ENCODE data around the gene SLC35E2B.
"Not testable (repeated sequence)": the region's sequence is repeated elsewhere in the genome, so short reads cannot be mapped to it uniquely, and the experiment has no call there.

DNA sequence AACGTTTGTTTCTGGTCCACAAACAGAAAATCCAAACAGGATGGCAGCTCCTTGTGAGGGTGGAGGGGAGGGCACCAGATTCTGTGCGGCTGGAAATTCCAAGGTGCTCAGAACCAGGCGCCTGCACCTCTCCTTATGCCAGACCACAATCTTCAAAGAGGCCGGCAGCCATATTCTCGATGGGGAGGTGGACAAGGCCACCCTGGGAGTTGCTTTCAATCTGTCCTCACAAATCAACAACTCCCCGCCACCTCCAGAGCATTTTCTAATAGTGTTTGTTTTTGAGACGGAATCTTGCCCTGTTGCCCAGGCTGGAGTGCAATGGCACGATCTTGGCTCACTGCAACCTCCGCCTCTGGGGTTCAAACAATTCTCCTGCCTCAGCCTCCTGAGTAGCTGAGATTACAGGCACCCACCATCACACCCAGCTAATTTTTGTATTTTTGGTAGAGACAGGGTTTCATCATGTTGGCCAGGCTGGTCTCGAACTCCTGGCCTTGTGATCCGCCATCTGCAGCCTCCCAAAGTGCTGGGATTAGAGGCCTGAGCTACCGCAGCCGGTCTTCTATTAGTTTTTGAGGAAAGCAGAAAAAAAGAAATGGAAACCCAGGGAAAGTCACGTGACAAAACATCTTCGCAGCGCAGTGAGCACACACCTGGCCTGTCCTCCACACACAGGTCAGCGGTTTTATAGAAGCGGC lies 36.7 kb upstream of the SLC35E2B start:
- not testable (repeated sequence) for TF ChIP-seq SNAI2 (CRISPR knock-in tag; IDR thresholded peaks at IDR 0.05); PPARA (CRISPR knock-in tag; IDR thresholded peaks at IDR 0.05; ENCODE audit: borderline replicate concordance); ZNF8 (CRISPR knock-in tag; IDR thresholded peaks at IDR 0.05); CSDC2 (CRISPR knock-in tag; IDR thresholded peaks at IDR 0.05); ESRRG (CRISPR knock-in tag; IDR thresholded peaks at IDR 0.05); ZFP30 (CRISPR knock-in tag; IDR thresholded peaks at IDR 0.05)
- TF ChIP-seq, protein P1, sequence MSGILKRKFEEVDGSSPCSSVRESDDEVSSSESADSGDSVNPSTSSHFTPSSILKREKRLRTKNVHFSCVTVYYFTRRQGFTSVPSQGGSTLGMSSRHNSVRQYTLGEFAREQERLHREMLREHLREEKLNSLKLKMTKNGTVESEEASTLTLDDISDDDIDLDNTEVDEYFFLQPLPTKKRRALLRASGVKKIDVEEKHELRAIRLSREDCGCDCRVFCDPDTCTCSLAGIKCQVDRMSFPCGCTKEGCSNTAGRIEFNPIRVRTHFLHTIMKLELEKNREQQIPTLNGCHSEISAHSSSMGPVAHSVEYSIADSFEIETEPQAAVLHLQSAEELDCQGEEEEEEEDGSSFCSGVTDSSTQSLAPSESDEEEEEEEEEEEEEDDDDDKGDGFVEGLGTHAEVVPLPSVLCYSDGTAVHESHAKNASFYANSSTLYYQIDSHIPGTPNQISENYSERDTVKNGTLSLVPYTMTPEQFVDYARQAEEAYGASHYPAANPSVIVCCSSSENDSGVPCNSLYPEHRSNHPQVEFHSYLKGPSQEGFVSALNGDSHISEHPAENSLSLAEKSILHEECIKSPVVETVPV (CRISPR knock-in tag; IDR thresholded peaks at IDR 0.05), result not testable (repeated sequence)

Measured in SK-N-SH treated with all-trans-retinoic acid at 6 μM for 48 hours (cell line).